T-helper 1 cell (primary cell): ENCODE measurements around the gene TGFBR2.
A peak's percentile ranks its signal among the peaks of the same experiment; 100 is the strongest.

ENCODE experiments used
- DNase-seq, 5 donors: peaks; one replicate each; pipeline ENCODE4 v3.0.0-alpha.2; 2012 to 2020

The TGFBR2 gene

DNA sequence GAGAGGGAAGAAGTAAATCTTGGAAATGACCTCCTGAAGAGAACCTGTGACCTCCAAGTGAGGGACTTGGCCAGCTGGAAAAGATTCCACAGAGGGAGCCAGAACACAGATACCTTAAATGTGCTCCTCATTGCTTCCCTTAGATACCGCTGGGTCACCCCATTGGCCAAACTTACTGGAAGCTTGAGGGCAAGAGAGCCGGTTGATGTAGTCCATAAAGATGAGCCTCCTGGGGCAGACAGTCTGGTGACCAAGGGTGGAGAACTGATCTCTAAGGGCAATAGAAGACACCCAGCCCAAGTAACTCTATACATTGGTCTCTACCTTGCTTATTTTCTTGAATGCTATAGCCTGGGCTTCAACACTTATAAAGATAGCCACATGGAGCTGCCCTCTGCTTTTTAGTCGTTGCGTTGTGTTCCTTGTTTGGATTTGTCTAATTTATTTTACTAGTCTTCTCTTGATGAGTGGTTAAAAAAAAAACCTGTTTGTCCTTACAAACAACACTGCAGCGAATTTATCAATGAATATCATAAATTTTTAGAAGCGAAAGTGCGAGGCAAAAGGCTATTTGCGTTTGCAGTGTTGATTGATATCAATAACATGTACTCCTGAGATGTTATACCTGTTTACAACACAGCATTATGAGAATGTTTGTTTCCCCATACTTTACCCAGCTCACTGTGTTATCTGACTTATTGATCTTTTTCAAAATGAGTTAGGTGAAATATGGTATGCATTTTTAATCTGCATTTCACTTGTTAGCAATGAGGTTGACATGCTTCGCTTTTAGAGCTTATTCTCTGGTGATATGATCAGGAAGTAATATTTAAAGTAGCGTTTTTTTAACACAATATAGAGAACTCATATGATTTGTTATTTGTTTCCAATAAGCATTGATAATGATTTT lies 31.2 kb downstream of the TGFBR2 start:
- no peak for DNase-seq

DNA sequence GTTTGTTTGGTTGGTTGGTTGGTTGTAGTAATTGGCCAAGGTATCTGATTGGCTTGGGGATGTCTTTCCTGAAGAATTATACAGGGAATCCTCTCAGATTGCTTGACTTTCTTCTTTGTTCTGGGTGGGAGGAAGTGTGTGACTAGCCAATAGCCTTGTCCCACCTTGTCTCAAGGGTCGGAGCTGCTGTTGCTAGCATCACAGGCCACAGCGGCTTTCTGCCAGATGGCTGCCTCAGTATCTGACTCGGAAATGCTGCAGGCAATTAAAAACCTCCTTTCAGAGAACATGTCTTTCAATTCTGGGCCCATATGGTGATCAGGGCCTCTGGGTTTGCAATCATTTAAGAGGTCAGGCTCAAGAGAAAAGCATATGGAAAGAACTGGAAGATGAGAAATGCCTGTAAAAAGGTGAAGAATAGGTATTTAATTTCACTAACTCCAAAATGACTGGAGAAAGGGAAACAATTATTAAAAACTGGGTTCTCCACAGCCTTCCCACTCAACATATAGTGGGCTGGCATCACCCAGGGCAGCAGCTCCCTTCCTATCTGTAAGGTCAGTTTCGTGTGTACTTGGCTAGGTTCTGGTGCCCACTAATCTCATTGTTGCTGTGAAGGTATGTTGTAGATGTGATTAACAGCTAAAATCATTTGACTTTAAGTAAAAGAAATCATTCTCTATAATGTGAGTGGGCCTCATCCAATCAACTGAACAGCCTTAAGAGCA lies 32.4 kb downstream of the TGFBR2 start:
- DNase-seq, result no peak

DNA sequence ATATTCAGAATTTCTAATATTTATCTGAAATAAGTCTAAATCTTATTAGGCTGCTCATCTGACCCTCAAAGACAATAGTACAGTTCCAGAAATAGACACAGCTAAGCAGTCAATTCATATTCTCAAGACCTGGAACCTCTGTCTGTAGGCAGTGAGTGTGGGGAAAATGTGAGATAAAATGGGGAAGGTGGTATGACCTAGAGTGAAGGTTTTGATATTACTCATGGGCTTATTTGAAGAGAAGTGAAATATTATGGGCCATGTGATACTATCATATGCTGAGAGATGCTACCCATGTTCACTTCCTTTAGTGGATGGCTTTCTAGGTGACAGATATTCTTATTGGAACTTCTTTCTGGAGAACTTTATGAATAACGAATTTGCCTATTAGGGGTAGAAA lies 33.5 kb downstream of the TGFBR2 start:
- peak in 1 of 5 donors; percentile 79 for DNase-seq

DNA sequence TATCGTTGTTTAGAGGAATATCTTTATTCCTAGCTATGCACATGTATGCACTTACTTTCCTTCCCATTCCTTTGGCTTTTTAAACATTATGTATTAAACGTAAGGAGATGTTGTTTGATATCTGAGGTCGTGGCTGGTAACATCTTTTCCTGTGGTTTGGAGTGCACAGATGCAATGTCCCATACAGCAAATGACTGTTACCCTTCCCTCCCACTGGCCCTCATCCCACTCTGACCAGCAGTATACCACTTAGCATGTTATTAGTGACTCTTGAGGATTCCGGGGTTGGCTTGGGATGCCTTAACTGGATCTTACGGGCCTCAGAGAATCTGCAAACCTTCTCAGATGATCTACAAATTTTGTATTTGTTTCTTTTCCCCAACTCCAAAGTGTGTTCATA lies 34.5 kb downstream of the TGFBR2 start:
- DNase-seq, result no peak

DNA sequence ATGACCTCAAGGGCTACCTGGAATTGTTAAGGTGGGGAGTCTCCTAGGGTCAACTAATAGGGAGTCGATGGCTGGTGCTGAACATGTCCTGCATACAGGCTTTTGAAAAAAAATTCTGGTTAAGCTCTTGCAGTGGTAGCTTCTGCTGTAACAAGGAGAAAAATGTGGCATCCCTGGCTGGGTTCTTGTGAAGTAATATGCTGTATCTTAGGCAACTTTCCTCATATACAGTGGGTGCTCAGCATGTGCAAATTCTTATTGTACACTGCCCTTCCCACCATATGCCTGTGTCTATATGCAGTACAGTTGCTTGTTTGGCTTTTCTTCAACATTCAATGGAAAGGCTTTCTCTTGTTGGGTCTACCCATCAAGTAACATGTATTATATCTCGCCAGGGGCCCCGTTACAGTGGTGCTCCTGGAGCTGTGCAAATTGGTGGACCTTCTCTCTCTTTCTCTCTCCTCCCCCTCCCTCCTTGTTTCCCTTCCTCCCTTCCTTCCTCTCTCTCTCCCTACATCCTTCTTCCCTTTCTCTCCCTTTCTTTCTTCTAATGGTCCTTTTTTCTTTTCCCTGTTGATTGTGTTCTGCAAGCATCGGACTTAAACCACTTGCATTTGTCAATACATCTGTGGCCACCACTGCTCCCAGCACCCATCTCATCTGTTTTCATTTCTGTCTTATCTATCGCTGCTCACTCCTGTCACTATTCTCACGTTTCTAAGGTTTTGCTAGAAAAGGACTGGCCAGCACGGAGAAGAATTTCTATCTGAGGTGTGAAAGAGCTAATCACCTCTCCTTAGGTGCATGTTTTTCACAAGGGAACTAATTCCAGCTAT lies 35.2 kb downstream of the TGFBR2 start:
- DNase-seq, result no peak

DNA sequence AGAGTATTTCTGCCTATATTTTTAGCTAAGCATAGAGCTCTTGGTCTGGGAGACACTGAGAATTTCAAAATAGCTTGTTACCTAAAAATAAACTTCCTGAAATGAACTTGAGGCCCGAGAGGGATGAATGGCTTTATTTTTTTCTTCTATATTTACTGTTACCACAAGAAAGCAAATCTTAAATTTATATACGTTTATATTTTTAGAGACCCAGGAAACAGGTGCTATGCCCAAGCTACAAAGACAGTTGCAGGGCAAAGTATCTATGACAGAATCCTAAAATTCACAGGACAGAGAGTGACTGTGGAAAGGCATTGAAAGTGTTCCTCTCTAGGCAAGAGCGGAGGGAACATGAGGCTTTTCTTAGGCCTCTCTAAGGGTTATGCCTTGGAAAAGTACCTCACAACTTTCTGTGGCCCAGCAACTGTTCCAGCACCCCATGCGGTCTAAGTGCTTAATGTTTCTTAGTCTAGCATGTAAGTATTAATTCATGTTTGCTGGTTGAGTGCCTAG lies 36.5 kb downstream of the TGFBR2 start:
- no peak for DNase-seq

DNA sequence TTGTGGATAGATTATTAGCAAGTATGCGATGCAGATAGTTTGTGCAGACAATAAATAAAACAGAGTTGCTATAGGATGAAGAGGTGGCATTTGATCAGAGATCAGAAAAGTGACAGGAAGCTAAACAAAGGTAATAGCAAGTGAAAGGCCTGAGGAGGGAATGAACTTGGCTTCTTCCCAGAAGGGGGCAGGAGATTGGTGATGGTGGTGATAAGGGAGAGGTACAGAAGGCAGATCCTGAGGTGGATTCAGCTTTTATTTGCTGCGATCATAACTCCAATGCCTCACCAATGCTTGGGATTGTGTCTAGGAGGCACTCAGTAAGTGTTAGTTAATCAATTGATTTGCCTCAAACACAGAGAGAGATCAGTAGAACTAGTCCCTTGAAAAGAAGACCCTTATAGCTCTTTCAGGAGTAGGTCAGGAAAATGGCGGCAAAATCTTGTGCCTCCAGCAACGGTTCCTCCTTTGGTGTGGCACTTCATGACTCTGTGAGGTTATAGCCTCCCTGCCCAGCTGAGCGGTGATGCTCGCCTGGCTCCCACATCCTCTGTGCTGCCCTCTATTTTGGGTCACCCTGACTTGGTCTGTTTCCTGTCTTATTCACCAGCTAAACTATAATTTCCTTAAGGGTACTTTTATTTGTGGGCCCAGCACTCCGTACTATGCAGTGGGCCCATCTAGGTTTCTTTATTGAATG lies 37.5 kb downstream of the TGFBR2 start:
- peak; percentile 11 to 81 (median 26) for DNase-seq

DNA sequence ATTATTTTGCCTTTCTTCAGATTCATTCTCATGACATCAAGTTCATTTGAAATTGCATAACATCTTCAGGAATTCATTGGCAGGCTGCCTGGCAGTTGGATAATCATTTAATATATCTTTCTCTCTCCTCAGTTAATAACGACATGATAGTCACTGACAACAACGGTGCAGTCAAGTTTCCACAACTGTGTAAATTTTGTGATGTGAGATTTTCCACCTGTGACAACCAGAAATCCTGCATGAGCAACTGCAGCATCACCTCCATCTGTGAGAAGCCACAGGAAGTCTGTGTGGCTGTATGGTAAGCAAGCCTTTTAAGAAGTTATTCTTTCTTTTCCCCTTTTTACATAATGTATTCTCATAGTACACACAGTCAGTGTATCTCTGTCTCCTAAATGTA lies 38.2 kb downstream of the TGFBR2 start:
- peak in 3 of 5 donors; percentile 50 to 78 (median 50) for DNase-seq

DNA sequence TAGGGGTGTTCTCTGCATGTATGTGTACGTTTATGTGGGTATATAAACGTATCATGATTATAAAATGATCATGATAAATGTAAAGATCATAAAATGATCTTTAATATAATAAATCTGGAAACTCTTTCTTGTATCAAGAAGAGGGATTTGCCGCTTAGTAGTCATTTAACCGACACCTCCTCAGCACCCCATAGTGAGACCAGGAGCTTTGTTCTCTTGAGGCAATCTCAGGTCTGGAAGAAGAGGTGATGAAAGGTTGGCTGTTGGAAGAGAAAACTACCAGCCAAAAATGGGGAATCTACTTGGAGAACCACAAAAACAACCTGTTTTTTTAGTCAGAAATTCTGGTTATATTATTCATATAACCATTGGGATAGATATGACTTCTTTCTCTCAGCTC lies 38.7 kb downstream of the TGFBR2 start:
- DNase-seq, result no peak

DNA sequence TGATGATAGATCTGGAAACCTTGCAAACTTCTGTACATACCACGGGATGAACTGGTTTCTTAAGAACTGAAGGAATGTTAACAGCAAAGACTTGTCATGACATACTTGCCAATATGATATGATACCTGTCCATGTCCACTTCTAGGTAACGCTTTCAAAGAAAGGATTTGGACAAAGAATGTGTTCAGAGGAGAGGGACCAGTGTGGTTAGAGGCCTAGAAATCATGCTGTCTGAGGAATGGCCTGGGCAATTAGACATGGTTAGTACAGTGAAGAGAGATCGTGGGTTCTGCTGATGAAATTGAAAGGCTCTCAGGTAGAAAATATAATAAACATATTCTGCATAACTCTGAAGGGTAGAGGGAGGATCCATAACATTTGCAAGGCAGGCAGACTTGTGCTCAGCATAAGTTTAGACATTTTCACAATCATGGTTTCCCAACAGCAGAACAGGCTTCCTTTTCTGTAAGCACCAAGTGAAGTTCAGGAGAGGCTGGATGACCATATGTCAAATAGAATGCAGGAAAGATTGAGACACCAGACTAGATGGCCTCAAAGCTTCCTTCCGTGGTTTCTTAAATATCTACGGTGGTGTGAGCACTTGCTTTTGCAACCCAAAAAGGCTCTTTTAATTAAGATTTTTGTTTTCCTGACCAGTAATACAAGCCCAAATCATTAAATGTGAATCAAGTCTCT lies 39.9 kb downstream of the TGFBR2 start:
- no peak for DNase-seq

DNA sequence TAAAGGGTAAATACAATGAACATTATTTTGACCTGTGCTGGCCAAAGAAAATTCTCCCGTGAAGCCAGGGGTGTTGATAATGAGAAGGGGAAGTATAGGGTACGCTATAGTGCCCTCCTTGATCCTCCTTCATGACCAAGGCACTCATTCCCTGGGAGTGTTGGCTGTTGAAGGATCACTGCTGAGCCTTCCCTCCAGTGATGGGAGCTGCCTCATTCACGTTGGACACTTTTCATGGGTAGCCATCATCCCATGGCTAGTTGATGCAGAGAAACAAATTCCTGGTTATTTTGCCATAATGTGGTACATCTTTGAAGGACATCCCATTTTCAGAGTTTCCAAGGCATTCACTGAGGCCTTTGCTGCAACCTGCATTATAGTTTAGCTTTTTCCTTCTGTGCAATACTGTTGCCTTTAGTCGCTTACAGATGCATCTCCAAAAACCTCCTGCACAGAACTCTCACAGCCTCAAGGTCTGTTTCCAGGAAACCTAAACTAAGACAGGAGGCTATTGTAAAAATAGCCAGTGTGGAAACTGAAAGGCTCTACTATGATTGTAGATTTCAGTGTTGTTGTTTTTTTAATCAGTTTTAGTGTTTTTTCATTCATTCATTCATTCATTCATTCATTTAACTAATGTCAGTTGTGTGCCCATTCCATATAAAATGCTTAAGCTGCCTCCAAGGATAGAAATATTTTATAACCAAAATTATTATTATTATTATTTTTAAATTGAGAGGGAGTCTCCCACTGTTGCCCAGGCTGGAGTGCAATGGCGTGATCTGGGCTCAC lies 40.8 kb downstream of the TGFBR2 start:
- no peak for DNase-seq

DNA sequence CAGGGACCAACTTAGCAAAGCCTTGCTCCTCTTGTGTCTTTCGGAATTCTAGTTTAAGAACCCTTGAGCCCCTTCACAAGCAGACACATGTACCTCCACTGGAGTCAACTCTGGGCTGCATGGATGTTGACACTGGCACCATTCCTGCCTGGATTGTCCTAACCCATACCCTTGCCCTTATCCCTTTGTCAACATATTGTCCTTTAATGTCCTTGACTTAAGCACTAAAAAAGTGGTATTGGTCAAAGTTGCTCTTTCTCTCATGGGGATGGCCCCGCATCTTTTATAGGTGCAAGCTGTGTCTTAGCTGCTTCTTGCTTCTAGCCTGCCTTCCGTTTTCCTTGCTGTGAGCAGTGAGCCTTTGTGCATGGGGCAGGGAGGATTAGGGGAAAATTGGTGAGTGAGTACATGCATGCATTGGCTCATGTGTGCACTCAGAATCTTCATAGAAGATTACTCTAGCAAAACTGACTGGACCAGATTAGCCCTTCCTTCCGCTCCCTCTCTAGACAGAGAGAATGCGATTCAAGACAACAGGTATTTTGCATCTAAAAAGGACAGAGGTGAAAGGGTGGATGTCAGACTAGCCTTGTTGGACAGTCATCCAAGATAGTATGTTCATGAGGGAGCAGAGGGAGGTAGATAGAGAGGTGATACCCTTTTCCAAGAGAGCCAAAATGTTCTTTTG lies 42.4 kb downstream of the TGFBR2 start:
- no peak for DNase-seq

DNA sequence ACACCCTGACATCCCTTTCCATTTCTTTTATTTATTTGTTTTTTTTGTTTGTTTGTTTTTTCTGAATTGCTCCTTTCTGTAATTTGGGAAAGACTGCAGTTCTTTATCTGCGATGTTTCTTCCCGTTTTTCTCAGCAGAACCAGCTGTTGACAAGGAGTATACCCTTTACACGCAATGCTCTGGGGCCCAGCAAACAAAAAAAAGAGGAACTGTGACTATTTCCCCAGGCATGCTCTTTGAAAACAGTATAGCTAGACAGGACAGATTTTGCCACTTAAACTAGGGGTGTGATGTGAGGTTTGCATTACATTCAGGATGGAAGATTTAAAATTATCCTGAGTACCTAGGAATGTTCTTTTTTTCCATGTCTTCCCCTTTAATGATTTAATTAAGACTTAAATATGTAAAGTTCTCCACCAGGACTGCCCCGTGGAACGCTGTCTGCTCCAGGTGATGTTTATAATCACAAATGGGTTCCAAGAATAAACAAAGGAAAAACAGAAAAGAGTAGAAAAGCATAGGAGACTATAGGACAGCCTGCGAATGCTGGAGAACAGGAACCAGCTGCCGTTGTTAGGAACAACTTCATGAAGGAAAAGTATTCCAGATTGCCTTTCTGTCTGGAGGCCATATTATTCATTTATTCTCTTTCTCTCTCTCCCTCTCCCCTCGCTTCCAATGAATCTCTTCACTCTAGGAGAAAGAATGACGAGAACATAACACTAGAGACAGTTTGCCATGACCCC lies 43.3 kb downstream of the TGFBR2 start:
- no peak for DNase-seq

DNA sequence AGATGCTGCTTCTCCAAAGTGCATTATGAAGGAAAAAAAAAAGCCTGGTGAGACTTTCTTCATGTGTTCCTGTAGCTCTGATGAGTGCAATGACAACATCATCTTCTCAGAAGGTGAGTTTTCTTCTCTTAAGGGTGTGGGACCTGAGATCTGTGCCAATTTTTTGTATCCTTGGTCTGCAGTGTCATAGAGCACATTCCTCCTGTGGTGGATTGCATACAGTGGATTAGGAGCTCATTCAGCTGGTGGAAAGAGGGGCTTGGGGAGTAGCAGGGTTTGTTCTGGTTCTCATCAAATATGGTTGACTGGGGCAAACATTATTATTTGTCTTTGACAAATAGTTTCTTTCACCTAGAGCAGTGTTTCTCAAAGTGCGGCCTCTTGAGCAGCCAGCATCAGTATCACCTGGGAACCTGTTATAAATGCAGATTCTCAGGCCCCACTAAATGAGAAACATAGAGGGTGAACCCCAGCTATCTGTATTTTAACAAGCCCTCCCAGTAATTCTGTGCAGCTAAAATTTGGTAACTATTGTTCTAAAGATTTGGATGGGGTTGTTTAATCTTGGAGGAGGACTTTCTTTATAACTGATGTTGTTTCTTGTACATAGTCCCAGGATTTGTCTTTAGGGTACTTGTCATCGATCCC lies 44.1 kb downstream of the TGFBR2 start:
- DNase-seq, result no peak

DNA sequence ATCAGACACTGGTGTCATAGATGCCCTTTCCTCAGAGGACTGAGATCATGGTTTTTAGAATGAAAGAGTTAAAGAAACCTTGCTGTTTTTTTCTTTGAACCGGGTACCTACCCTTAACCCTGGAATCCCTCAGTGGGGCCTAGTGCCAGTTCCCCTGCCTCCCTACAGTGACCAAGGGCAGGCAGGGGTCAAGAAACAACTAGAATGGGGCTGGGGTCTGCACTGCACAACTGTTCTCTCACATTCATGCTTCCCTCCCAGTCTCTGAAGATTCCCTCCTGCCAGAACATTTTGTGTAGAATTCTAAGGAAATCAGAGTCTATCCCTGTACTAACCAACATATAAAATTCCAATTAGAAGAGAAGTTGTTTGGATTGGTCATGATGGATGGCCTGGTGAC lies 47.9 kb downstream of the TGFBR2 start:
- no peak for DNase-seq

DNA sequence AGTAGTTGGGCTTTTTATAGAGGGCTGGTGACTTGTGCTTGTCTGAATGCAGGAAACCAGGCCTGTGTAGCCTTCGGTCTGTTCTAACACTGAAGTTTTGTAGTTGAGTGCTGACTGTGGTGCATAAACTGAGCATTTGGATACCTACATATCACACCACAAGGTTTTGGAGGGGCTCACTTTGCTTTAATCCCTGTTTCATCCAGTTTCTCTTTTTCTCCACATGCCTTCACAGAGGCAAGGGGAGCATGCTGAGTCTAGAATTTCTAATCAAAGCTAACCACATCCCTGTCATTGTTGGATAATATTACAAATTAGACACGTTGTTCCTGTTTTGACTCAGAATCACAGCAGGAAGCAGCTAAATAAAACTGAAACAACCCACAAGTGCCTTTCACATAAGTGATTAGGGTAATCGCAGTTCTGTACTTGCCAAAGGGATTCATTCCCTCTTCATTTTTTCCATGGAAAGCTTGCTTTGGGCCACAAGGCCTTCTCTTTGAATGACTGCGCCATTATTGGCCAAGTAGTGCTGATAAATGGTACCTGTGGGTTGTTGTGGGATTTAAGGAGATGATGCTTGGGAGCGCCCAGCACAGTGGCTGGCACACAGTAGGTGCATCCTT lies 48.9 kb downstream of the TGFBR2 start:
- DNase-seq, result peak in 2 of 5 donors; percentile 26 to 90

DNA sequence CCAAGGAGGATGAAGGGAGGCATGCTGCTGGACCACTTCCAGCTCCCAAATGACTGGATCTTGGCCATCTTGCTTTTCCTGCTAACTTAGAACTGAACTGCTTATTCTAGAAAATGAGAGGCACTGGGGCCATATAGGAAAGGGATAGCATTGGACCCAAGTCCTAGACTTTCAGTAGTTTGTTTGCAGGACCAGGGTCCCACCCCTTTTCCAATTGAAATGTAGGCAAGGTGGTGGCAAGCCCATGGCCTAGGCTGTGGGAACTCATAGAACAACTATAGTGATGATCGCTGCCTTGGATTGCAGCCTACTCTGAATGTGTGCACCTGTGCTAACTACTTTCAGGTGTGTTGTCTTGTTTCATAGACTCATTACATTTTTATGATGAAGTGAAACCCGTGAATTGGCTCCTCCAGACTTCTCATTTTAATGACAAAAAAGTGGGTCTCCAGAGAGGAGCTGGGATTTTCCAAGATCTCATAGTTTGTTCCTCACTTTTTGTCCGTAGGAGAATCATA lies 50.3 kb downstream of the TGFBR2 start:
- DNase-seq, result no peak

DNA sequence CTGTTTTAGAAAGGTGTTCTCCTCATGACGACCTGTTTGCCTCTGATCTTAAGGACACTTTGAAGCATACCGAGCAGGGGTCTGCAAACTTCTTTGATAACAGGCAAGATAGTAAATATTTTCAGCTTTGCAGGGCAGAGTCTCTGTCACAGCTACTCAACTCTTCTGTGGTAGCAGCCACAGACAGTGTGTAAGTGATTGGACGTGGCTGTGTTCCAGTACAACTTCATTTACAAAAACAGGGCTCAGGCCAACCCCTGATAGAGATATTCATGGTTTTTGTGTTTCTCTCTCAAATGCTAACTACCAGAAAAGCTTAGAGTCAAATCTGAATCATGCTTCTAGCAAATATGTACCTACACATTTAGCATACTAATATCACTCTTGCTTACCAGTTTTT lies 51.5 kb downstream of the TGFBR2 start:
- DNase-seq, result peak in 1 of 5 donors; percentile 47
